HG02981 (cell line): ENCODE data around the gene RNF126.

Experiments used
- ATAC-seq: cut with Tn5 transposase; IDR thresholded peaks from one replicate; pipeline ENCODE4 v1.9.1; 2021; ENCODE audit warnings: mild to moderate bottlenecking, moderate library complexity; ENCODE audit not compliant: unreplicated experiment

Gene RNF126

GRCh38 chr19:648305-648704 lies 14.7 kb downstream of the RNF126 start:
- ATAC-seq: no peak

GRCh38 chr19:647566-648284 lies 15.3 kb downstream of the RNF126 start:
- ATAC-seq: no peak

GRCh38 chr19:646779-647565 lies 16.0 kb downstream of the RNF126 start:
- no peak for ATAC-seq

- ATAC-seq: no peak
Observed at GRCh38 chr19:645912-646778, 16.9 kb downstream of the RNF126 start.

GRCh38 chr19:644789-645188 lies 18.2 kb downstream of the RNF126 start:
- no peak for ATAC-seq

GRCh38 chr19:644363-644762 lies 18.7 kb downstream of the RNF126 start:
- ATAC-seq: no peak

- no peak for ATAC-seq
Observed at GRCh38 chr19:643736-644135, 19.3 kb downstream of the RNF126 start.

- ATAC-seq: no peak
Observed at GRCh38 chr19:642767-643727, 20.0 kb downstream of the RNF126 start.

GRCh38 chr19:641702-642101 lies 21.3 kb downstream of the RNF126 start:
- ATAC-seq: no peak

GRCh38 chr19:640606-641189 lies 22.3 kb downstream of the RNF126 start:
- no peak for ATAC-seq

GRCh38 chr19:640161-640558 lies 22.9 kb downstream of the RNF126 start:
- ATAC-seq: no peak

GRCh38 chr19:639253-640160 lies 23.5 kb downstream of the RNF126 start, which contains the start of gene FGF22:
Gene FGF22 (plus strand): TSS chr19:639879. CDS start chr19:639926, 47 bp downstream.
- peak; percentile 55 for ATAC-seq

- no peak for ATAC-seq
Observed at GRCh38 chr19:638906-639252, 24.1 kb downstream of the RNF126 start.

- ATAC-seq: no peak
Observed at GRCh38 chr19:634975-635652, 27.9 kb downstream of the RNF126 start.

GRCh38 chr19:633786-634639 lies 29.0 kb downstream of the RNF126 start:
- no peak for ATAC-seq

GRCh38 chr19:633068-633785 lies 29.8 kb downstream of the RNF126 start, which contains the start of gene POLRMT:
Gene POLRMT (minus strand): TSS chr19:633537. CDS start chr19:633512, 25 bp downstream.
- ATAC-seq: peak; percentile 86
